A549 (cell line): ENCODE data around the gene RBM39.

Experiments
- BHLHE40 ChIP-seq: IDR thresholded peaks from 2 replicates; pipeline ENCODE4 v1.6.1; 2012; ENCODE audit warnings: low read depth, low read length, inconsistent platforms
- CBX8 ChIP-seq: fragments of 200-600 bp; sonication (generic); IDR thresholded peaks from 2 replicates; pipeline ENCODE4 v1.6.1; 2016
- CHD2 ChIP-seq: fragments of 150-350 bp; IDR thresholded peaks from 2 replicates; pipeline ENCODE4 v1.6.1; 2014; ENCODE audit warnings: low read length; ENCODE audit not compliant: partially characterized antibody
- CTCF ChIP-seq: fragments of >200 bp; sonication (Bioruptor Twin); formaldehyde crosslinking; IDR thresholded peaks from 3 replicates; pipeline ENCODE4 v1.5.1; 2016
- EHMT2 ChIP-seq: fragments of 200-600 bp; sonication (generic); IDR thresholded peaks from 2 replicates; pipeline ENCODE4 v1.6.1; 2016; ENCODE audit warnings: antibody characterized with exemption, low read depth, mild to moderate bottlenecking, moderate library complexity
- EP300 ChIP-seq, 2 experiments: fragments of >200 bp; sonication (Bioruptor Twin); formaldehyde crosslinking; IDR thresholded peaks; 2 replicates in 1 of 2; 3 replicates in 1 of 2; pipeline ENCODE4 v1.6.1; 2016 to 2017
- FOSL2 ChIP-seq, 2 experiments: fragments of 450-650 bp in 1 of 2; fragments of >200 bp in 1 of 2; sonication (Bioruptor Twin) in 1 of 2; formaldehyde crosslinking; IDR thresholded peaks; 2 replicates each; pipeline versions ENCODE4 v1.5.0 to v1.6.1; 2016 to 2020; ENCODE audit warnings: mild to moderate bottlenecking in 1 of 2, moderate library complexity in 1 of 2
- HEYL ChIP-seq: fragments of 250-450 bp; sonication (Bioruptor Pico); IDR thresholded peaks from 2 replicates; pipeline ENCODE4 v1.8.0; 2021; ENCODE audit warnings: mild to moderate bottlenecking, moderate library complexity
- KDM5A ChIP-seq: fragments of 200-600 bp; sonication (generic); IDR thresholded peaks from 2 replicates; pipeline ENCODE4 v1.6.1; 2016; ENCODE audit warnings: antibody characterized with exemption, mild to moderate bottlenecking
- MAZ ChIP-seq: fragments of 150-350 bp; IDR thresholded peaks from 2 replicates; pipeline ENCODE4 v1.6.1; 2014; ENCODE audit warnings: antibody characterized with exemption, low read depth, low read length, borderline replicate concordance
- PBX3 ChIP-seq: IDR thresholded peaks from 2 replicates; pipeline ENCODE4 v1.6.1; 2012
- RNF2 ChIP-seq: fragments of 200-600 bp; sonication (generic); IDR thresholded peaks from 2 replicates; pipeline ENCODE4 v1.6.1; 2016; ENCODE audit warnings: low read depth, mild to moderate bottlenecking, antibody characterized with exemption, moderate library complexity, borderline replicate concordance
- SMC3 ChIP-seq: fragments of >200 bp; sonication (Bioruptor Twin); formaldehyde crosslinking; IDR thresholded peaks from 3 replicates; pipeline ENCODE4 v1.6.1; 2018; ENCODE audit warnings: inconsistent platforms
- USF2 ChIP-seq: fragments of 450-650 bp; IDR thresholded peaks from 2 replicates; pipeline ENCODE4 v1.6.1; 2014; ENCODE audit warnings: antibody characterized with exemption

GRCh38 chr20:35731862-35732643, 10.0 kb downstream of the RBM39 start:
- TF ChIP-seq HEYL (CRISPR knock-in tag) = no peak
- TF ChIP-seq EHMT2 = no peak
- no peak for TF ChIP-seq KDM5A
- TF ChIP-seq CTCF = no peak
- TF ChIP-seq SMC3 = no peak
- no peak for TF ChIP-seq USF2
- no peak for TF ChIP-seq FOSL2 (IDR thresholded peaks at IDR 0.05)
- no peak for TF ChIP-seq FOSL2 (CRISPR knock-in tag; IDR thresholded peaks at IDR 0.05)
- TF ChIP-seq MAZ = no peak
- no peak for TF ChIP-seq CBX8
- no peak for TF ChIP-seq CHD2
- no peak for TF ChIP-seq EP300 (IDR thresholded peaks at IDR 0.05)
- no peak for TF ChIP-seq PBX3
- no peak for TF ChIP-seq RNF2
- TF ChIP-seq BHLHE40 = no peak
